Measurements from ENCODE around the gene KNDC1.
"Not testable (repeated sequence)": the region's sequence is repeated elsewhere in the genome, so short reads cannot be mapped to it uniquely, and the experiment has no call there.

KNDC1 gene

GRCh38 chr10:133159950-133160825 lies at the start of gene KNDC1:
Gene KNDC1 (plus strand): TSS chr10:133160219. CDS start chr10:133160468, 249 bp downstream.
- TF ChIP-seq CTCF (conservative IDR thresholded peaks at IDR 0.05; ENCODE audit: control insufficient read depth, insufficient read depth, low read depth, low read length) = no peak
- DNase-seq (ENCODE audit: low read depth) = peak; percentile 5
- H3K4me3 ChIP-seq (ENCODE audit: control insufficient read depth, low read depth, low read length) = peak within 1 kb of the TSS; percentile 0

- H3K4me3 ChIP-seq (ENCODE audit: control insufficient read depth, low read depth, low read length) = no peak overlapping the region
- no peak for TF ChIP-seq CTCF (conservative IDR thresholded peaks at IDR 0.05; ENCODE audit: control insufficient read depth, insufficient read depth, low read depth, low read length)
- no peak for DNase-seq (ENCODE audit: low read depth)
These were observed 49.3 kb upstream of the KNDC1 start for GRCh38 chr10:133110609-133111275.

GRCh38 chr10:133111640-133112039 lies 48.4 kb upstream of the KNDC1 start:
- H3K4me3 ChIP-seq (ENCODE audit: control insufficient read depth, low read depth, low read length); DNase-seq (ENCODE audit: low read depth): not testable (repeated sequence)

- no peak for DNase-seq (ENCODE audit: low read depth)
- H3K4me3 ChIP-seq (ENCODE audit: control insufficient read depth, low read depth, low read length) = no peak overlapping the region
- TF ChIP-seq CTCF (conservative IDR thresholded peaks at IDR 0.05; ENCODE audit: control insufficient read depth, insufficient read depth, low read depth, low read length) = no peak
These were observed 46.7 kb upstream of the KNDC1 start for GRCh38 chr10:133113146-133113830.

- H3K4me3 ChIP-seq (ENCODE audit: control insufficient read depth, low read depth, low read length) = no peak overlapping the region
- no peak for DNase-seq (ENCODE audit: low read depth)
- no peak for TF ChIP-seq CTCF (conservative IDR thresholded peaks at IDR 0.05; ENCODE audit: control insufficient read depth, insufficient read depth, low read depth, low read length)
These were observed 46.2 kb upstream of the KNDC1 start for GRCh38 chr10:133113847-133114246.

GRCh38 chr10:133114251-133114650 lies 45.8 kb upstream of the KNDC1 start:
- no peak for DNase-seq (ENCODE audit: low read depth)
- no peak for TF ChIP-seq CTCF (conservative IDR thresholded peaks at IDR 0.05; ENCODE audit: control insufficient read depth, insufficient read depth, low read depth, low read length)
- H3K4me3 ChIP-seq (ENCODE audit: control insufficient read depth, low read depth, low read length) = no peak overlapping the region

Data from fibroblast of mammary gland (primary cell).